Mucosa of gallbladder (tissue), 1 donor: Measurements from ENCODE around the gene NPW. TPM values are rescaled to one million over a fixed set of nuclear protein-coding genes. Genes with fewer than 3 reads are reported as not detected.

ENCODE experiments used
- DNase-seq: peaks from one replicate; pipeline ENCODE4 v3.0.0-alpha.2; 2020; ENCODE audit warnings: low spot score
- total RNA-seq: library from RNA; stranded (reverse); gene quantifications from one replicate; pipeline ENCODE4 v1.2.1, GENCODE V29; 2021
- donor health status: DM: no; HTN: no; CAD: no.

NPW gene
- total RNA-seq, 1 donor from 2014 or later = 1.6 TPM

DNA sequence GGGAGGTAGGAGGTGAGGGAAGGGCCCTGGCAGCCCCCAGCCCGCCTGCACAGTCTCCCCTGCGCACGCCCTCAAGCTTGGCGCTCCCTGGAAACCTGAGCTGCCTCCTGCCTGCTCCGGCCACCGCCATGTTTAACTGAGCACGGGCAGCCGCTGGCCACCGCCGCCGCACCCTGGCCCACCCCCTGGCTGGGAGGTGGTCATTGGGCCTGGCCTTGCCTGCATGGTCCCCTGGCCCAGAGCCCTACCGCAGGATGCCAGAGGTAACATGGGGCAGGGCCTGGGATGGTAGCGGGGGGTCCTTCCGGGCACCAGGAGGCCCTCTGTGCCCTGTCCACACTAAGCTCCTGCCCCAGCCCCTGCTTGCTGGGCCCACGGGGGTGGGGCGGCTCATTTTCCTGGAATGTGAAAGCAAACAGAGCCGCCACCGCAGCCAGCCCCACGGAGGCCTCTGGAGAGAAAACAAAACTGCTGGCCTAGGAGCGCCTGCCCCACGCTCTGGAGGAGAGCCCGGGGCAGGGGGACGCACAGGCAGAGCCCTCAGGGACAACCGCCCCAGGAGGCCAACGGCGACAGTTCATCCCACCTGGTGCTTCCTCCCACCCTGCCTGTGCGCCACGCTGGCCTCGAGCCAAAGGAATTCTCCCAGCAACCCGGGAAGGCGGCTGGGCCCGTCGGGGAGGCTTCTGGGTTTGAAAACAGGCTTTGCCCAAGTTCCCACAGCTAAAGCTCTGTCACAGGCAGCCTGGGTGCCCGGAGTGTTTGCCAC lies 16.0 kb downstream of the NPW start:
- DNase-seq = no peak

DNA sequence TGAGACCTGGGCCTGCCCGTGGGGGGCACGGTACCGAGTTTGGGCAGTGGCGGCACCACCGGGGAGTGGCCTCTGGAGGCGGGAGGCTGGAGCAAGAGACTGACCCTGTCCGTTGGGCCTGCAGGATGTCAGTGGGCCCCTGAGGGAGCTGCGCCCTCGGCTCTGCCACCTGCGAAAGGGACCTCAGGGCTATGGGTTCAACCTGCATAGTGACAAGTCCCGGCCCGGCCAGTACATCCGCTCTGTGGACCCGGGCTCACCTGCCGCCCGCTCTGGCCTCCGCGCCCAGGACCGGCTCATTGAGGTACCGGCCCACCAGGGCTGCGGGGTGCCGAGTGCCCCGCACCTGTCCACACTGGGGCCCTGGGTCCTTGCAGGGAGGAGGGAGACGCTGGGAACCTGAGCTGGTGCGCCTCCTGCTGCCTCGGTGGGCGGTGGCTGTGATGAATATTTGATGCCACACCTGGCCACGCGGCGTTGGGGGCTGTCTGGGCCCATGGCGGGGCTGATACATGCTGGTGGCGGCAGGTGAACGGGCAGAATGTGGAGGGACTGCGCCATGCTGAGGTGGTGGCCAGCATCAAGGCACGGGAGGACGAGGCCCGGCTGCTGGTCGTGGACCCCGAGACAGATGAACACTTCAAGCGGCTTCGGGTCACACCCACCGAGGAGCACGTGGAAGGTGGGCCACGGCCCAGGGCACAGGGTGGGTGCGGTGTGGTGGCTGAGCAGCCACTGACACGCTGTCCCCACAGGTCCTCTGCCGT lies 16.8 kb downstream of the NPW start:
- DNase-seq = no peak

DNA sequence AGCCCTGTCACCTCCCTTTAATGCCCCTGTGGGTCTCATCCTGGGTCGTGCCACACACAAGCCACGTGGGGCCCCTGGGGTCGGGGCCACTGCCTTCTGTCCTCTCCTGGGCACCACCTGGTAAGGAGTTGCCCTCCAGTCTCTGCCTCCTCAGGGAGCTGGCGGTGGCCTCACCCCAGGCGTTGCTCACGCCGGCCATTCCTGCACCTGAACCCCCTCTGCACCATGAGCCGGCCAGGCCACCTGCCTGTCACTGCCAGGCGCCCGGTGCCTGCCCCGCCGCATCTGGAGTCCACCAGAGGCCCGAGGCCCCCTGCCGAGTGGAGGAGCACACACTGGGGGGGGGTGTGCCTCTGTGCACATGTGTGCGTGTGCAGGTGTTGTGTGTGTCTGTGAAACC lies 17.5 kb downstream of the NPW start:
- no peak for DNase-seq

DNA sequence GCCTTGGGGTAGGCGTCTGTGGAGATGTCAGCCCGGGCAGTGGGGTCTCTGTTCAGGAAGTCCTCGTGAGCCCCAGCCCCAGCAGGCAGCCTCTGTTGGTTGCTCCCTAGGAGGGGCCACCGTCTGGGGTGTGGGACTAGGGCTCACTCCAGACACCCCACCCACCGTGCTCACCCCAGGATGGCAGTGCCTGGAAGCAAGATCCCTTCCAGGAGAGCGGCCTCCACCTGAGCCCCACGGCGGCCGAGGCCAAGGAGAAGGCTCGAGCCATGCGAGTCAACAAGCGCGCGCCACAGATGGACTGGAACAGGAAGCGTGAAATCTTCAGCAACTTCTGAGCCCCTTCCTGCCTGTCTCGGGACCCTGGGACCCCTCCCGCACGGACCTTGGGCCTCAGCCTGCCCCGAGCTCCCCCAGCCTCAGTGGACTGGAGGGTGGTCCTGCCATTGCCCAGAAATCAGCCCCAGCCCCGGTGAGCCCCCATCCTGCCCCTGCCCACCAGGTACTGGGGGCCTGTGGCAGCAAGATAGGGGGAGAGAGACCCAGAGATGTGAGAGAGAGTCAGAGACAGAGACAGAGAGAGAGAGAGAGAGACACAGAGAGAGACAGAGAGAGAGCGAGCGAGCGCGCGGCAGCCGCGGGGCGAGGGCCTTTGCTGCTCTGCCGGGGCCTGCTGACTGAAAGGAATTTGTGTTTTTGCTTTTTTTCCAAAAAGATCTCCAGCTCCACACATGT lies 18.2 kb downstream of the NPW start:
- no peak for DNase-seq

DNA sequence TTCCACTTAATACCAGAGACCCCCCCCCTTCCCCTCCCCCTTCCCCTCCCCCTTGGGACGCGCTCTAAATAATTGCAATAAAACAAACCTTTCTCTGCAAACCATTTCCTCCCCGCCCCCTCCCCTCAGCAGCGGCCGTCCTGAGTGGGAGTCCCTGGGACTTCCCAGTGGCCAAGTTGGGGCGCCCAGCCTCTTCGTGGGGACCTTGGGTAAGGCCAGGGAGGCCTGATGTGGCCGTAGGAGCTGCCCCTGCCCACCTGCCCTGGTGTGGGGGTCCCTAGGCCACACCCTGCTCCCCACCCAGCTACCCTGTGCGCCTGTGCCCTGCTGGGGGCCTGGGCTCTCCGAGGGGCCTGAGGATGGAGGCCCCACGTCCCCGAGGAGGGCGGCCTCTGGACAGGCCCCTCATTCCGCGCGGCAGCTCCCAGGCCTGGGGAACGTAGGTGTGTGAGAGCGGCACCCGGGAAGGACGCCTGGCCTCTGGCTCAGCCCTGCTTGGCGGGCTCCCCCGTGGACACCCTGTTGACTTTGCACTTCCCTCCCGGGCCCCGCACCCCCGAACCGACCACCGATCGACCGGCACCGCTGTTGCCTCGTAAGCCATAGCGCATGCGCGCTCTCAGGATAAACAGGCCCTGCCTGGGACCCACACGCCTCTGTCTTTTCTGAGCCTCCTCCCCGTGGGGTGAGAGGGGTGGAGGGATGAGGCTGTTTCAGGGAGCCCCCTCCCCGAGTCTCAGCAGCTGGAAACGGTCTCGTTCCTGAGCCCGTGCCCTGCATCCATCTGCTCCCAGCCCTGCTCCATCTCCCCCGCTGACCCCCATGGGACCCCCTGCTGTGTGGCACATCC lies 19.0 kb downstream of the NPW start:
- no peak for DNase-seq

DNA sequence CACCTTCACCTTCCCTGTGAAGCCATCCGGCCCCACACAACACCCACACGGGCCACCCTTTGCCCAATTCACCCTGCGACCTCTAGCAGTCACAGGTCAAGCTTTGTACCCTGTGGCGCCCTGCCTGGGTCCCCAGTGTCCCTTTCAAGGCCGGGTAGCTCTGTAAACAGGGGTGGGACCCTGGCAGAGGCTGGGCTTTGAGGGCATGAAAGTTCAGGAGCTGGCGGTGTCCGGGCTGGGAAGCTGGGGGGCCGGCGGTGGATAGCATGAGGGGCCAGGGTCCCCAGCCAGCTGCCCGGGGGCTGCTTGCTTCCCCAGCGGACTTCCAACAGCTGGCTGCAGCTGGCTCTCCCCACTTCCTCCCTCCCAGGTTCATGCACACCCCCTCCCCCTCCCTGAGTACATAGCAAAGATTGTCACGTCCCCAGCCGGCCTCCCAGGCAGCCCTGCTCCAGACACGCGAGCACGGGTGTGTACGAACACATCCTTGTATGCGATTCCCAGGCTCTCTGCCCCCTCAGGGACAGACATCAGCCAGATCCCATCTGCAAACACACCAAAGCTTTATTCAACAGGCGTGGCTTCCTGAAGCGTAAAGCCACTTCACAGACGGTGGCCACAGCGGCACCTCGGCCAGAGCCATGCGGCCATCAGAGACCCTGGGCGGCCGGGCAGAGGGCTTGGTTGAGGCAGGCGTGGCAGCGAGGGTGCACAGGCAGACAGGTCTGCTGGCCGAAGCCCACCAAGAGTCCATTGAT lies 19.9 kb downstream of the NPW start:
- DNase-seq = peak; percentile 88

DNA sequence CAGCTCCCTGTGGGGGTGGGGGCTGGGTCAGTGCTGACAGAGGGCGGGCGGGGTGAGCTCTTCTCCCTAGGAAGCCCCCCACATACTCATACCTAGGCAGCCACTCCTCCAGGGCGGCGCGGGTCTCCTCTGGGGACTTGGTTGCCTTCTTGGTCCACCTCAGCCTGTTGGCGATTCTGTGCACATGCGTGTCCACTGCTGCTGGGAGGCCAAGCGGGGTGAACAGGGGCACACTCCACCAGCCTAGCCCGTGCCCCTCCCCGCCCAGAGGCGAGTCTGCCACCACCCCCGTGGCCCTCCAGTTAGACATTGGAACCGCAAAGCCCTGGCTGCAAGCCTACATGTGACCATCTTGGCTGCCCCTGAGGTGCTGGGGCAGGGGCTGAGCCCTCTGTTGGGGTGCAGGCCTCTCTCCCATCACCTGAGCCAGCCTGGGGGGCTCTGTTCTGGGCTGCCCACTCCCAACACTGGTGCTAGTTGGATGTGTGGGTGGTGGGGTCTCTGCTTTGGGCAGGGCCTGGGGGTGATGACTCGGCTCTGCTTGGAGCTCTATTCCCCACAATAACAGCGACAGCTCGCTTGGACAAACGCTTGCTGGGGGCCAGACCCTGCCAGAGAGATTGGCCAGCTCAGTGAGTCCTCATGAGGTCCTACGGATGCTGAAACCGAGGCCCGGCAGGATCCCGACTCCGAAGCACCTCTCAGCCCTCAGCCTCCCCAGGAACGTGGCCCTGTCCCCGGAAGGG lies 20.6 kb downstream of the NPW start:
- no peak for DNase-seq

DNA sequence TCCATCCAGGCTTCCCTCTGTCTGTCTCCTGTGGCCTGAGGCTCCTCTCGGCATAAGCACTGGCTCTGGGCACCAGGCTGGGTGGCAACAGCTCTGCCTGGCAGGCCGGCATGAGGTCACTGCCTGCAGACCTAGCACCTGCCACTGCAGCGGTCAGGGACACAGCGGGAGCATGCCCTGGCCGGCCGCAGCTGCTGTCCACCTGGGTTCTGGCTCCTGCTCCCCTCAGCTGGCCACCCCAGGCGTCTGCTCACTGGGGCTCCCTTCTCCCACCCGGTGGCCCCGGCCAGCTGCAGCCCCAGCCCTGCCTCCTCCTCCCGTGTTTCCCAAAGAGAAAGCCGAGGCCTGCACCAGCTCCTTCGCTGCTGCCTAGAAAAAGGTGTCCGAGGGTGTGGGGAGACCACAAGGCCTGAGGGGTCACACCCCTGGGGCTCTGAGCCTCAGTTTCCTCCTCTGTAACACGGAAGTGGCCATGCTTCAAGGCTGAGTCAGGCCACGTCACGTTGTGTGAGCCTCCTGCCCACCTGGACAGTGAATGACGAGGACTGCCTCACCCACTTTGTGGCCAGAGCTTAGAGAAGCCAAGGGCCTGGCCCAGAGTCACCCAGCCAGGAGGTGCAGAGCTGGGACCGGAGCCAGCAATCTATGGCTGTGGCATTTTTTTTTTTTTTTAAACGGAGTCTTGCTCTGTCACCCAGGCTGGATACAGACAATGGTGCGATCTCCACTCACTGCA lies 21.4 kb downstream of the NPW start:
- DNase-seq = peak; percentile 83

DNA sequence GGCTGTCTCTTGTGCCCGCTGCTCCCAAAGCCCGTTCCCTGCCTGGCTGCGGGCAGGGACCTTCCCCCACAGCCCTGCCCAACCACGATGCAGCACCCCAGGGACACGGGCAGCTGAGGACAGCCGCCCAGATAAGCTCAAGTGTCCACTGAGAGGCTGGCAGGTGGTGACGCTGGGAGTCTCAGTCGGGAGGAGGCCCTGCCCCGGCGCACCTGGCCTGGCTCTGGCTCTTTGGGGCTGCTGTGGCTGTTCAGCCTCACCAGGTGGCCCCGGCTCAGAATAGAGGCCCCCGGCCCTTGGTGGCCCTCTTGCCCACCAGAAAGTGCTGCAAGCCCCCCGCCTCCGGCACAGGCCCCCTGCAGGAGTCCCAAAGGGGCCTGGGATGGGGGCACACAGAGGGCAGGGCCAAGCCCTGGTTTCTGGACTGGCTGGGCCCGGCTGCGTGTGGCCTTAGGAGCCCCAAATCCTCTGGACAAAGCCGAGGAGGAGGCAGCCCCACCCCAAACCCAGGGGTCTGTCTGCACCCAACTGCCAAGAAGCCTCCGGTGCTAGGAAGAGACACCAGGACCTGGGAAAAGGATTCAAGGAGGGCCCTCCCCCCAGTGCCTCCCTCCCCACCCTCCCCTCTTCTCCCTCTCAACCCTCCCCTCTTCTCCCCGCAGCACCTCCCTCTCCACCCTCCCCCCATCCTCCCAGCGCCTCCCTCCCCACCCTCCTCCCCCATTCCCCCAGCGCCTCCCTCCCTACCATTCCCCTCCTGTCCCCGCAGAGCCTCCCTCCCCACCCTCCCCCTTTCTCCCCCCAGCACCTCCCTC lies 22.8 kb downstream of the NPW start:
- no peak for DNase-seq

DNA sequence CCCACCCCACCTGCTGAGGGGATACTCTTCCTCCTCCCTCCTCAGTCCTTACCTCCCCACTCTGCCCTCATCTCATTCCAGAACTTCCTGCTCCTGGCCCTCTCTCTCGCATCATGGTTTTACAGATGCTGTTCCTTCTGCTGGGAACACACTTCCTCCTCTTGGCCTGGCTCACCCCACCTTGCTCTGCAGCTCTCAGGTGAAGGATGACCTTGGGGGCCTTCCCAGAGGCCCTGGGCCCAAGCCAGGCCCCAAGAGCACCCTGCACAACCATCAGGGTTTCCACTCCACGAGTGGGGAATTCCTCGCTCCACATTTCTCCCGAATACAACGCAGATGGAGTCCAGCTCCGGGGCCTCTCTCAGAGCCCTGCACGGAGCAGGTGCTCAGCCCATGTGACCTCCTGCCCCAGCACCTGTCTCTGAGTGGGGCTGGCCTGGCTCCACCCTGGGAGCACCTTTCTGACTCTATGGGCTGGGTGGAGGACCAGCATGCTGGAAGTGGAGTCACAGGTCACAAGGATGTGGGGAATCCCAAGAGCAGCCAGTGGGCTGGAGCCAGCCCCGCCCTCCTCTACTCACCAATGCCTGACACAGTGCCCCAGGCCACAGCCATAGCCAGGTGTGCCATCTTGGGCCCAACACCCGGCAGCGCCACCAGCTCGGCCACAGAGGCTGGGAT lies 23.5 kb downstream of the NPW start:
- no peak for DNase-seq

DNA sequence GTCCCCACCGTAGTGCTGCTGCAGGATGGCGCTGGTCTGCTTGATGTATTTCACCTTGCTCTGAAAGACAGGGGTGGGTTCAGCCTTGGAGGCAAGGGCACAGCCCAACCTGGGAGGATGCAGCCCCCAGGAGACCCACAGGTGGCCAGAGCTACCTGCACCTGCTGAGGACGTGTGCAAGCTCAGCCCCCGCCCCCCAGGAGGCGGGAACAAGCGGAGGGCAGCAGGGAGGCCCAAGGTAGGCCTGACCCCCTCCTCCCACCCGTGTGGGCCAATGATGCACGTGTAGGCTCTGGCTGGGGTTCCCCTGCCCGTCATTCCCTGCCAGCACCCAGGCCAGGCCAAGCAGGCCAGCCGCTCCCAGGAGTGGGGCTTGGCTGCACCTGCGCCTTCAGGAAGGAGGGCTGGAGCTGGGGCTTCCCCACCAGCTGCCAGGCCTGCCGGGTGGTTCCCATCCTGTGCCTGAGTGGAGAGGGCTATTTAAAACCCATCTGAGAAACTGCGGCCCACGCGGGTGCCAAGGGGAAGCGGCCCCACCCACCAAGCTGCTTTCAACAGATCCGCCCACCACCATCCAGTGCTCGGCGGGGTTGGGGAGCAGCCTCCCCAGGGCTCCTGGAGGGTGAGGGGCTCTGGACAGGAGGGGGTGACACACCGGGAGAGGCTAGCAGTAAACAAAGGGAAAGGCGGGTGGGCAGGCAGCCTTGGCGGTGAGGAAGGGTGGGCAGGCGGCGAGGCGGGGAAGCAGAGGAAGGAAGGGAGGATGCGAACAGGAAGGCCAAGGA lies 24.3 kb downstream of the NPW start:
- no peak for DNase-seq

DNA sequence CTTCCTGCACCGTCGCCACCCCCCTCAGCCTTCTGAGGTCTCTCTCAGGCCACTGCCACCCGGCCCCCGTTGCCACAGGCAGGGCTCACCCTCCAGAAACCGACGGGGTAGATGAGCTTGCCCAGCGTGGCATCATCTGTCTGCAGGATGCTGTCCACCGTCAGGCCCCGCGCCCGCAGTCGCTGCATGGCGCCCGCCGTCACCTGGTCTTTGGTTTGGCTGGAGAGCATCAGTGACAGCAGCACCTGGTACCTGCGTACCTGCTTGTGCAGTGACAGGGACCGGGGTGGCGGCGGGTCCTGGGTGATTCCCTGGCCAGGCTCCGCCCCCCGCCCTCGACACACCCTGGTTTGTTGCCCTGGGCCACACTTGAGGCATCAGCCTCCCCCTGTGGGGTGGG lies 25.0 kb downstream of the NPW start:
- DNase-seq = no peak

DNA sequence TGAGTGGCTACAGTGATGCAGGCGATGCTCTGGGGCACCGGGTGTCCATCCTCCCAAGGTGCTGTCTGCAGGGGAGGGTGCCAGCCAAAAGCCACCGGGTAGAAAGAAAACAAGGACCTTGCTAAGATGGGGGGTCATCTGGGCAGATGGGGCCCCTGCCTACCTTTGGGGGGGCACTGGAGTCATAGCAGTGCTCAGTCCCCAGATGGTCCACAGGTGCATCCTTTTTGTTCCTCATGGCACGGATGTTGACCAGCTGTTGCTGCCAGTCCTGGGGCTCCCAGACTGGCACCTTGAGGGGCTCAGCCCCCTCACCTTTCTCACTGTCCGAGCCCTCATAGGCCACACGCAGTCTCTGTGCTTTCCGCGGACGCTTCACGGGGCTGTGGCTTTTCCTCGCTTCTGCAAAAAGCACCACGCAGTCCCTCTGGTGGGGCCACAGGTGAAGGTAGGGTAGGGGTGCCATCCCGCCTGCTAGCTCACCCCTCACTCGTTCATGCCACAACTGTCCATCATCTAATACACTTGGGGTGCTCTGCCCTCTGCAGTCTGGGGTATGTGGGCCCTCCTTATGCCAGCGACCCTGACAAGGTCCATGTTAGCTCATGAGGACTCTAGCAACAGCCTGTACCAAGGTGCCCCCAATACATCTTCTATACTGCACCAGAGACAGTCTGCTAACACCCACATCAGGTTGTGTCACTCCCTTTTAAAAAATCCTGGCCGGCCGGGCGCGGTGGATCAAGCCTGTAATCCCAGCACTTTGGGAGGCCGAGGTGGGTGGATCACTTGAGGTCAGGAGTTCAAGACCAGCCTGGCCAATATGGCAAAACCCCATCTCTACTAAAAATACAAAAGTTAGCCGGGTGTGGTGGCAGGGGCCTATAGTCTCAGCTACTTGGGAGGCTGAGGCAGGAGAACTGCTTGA lies 26.6 kb downstream of the NPW start:
- no peak for DNase-seq

DNA sequence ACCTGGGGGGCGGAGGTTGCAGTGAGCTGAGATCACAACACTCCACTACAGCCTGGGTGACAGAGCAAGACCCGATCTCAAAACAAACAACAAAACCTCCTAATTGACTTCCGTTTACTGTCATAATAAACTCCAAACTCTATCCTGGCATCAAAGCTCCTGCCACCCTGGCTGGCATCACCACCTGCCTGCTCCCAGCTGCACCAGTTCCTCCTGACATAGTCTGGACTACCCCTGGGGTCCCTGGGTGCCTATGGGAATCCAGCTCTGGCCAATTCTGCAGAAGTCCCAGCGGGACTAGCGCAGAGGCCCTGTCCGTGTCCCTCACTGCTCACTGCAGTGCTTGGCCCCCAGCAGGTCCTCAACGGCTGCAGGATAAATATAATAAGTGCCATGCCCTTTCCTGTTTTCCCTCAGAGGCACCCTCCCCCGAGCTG lies 27.3 kb downstream of the NPW start:
- DNase-seq = no peak

DNA sequence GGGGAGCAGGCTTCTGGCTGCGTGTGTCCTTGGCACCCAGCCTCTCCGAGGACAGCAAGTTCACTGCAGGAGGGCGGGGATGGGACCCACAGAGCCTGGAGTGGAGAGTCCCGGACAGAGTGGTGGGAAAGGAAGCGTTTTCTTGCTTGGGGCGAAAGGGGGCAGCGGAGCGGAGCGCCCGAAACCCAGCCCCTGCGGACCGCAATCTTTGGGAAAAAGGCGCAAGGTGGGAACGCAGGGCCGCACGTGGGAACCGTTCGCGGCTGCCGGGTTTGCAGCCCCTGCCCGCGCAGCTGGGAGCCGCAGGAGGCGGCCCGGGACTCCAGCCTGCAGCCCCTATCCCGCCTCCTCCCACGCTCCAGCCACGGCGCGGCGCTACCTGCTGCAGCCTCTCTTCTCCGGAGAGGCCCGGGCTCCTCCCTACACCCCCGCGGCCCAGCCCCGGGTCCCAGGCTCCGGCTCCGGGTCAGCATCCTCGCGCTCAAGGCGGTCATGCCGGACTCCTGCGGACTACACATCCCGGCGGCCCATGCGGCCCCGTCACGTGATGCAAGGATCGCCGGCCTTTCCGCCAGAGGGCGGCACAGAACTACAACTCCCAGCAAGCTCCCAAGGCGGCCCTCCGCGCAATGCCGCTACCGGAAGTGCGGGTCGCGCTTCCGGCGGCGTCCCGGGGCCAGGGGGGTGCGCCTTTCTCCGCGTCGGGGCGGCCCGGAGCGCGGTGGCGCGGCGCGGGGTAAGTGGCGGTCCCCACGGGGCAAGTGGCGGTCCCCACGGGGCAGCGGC lies 27.9 kb downstream of the NPW start, which contains the start of the genes NTHL1 and TSC2:
Gene NTHL1, minus strand, starts transcription at position 505 of the 786 bp plus-strand sequence. Its CDS starts 11 bp downstream, at position 494.
Gene TSC2, plus strand, starts transcription at position 656 of the 786 bp plus-strand sequence. CDS start 631 bp downstream, outside the sequence.
- DNase-seq = peak; percentile 98
